Erythroblast (primary cell): Measurements from ENCODE around the gene TTC28.

Experiments used
- GATA1 ChIP-seq: IDR thresholded peaks from 2 replicates; pipeline ENCODE4 v1.6.1; 2011; ENCODE audit warnings: low read depth, mild to moderate bottlenecking, control low read depth, low read length, moderate library complexity
- POLR2A ChIP-seq: IDR thresholded peaks from 2 replicates; pipeline ENCODE4 v1.6.1; 2011; ENCODE audit warnings: mild to moderate bottlenecking, low read length

DNA sequence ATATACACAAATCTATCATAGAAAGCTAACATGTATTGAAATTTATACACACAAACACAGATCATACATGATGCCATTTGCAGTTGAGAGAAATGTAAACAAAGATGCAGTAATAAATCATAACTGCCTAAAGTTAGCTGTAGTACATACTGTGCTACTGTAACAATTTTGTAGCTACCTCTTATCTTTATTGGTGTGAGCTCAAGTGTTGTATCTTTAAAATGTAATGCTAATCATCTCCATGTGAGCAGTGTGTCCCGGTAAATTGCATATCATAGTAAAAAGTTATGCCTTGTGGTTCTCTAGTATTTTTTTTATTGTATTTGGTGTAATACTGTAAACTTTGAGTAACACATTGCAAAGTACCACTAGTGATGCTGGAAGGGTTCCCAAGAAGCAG lies 743.7 kb downstream of the TTC28 start:
- TF ChIP-seq POLR2A (no peak), GATA1 (no peak)
